Measurements from ENCODE around the gene ANO2.

The ANO2 gene

DNA sequence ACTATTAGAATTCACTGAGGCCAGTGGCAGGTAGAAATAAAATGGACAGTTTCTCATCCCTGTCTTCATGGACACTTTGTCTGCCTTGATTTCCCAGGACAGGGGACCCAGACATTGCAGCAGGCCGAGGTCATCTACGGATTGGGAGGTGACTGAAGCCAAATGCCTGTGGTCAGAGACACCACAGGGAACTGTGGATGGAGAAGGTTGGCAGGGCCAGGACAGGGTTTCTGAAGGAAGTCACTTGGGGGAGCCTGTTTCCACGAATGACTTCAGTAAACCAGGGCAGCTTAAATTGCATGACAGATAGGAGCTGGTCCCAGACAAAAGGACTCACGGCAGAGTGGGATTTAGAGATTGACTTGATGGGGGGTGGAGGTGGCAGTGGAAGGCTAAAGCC is 288.2 kb downstream of the ANO2 start:
- WGBS = 61% methylated on average over 3 of the region's 4 CpGs

DNA sequence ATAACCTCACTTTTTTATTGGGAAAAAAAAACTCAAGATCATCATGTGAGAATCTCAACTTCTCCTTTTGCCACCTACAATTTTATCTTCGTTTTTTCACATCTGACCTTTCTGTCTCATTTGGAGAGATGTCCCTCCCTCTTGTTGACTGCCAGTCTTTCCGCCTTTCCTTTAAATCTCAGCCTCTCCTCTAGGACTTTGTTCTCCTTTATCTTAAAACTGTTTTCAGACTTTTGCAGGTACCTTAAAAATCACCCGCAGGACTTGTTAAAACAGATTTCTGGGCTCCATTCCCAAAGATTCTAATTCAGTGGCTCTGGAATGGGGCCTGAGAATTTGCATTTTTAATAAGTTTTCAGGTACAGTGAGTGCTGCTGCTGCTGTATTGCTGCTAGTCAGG is 289.9 kb downstream of the ANO2 start:
- H2BK120ac ChIP-seq (ENCODE audit: low read depth, low read length) = no peak overlapping the region
- peaks cover 0 to 28% of the 10 kb centered on the region in 2 experiments for H3K27me3 ChIP-seq (ENCODE audit: control insufficient read depth in 1 of 2, insufficient read depth in 1 of 2, low read length in 2 of 2)
- H2AFZ ChIP-seq (ENCODE audit: low read depth, low read length) = no peak overlapping the region
- DNase-seq = no peak
- H3K4me1 ChIP-seq (ENCODE audit: control insufficient read depth, insufficient read depth, low read depth, low read length) = peaks cover 6% of the 10 kb centered on the region
- no peak overlapping the region for H2BK5ac ChIP-seq (ENCODE audit: low read depth, low read length, poor library complexity, severe bottlenecking)
- H3K9ac ChIP-seq (ENCODE audit: low read length) = no peak overlapping the region
- H3K9me3 ChIP-seq (ENCODE audit: control insufficient read depth, low read length) = no peaks in the 10 kb centered on the region
- H3K4ac ChIP-seq (ENCODE audit: low read depth in 1 of 2, low read length in 2 of 2) = no peak overlapping the region
- H2AK5ac ChIP-seq (ENCODE audit: low read length, severe bottlenecking) = no peak overlapping the region
- no peak overlapping the region for H4K8ac ChIP-seq (ENCODE audit: low read length)
- H2BK12ac ChIP-seq (ENCODE audit: low read length in 2 of 2) = no peak overlapping the region
- no peak overlapping the region for H3K27ac ChIP-seq (ENCODE audit: low read length, poor library complexity, severe bottlenecking)
- no peaks in the 10 kb centered on the region for H3K36me3 ChIP-seq (ENCODE audit: control insufficient read depth in 1 of 2, insufficient read depth in 2 of 2, low read depth in 1 of 2, low read length in 2 of 2)
- no peaks in the 10 kb centered on the region for H3K79me1 ChIP-seq (replicated peaks; ENCODE audit: low read length, poor library complexity, severe bottlenecking)
- H3K4me2 ChIP-seq (ENCODE audit: low read length, poor library complexity, severe bottlenecking) = no peak overlapping the region
- H3K4me3 ChIP-seq (ENCODE audit: insufficient read depth in 1 of 2, low read depth in 1 of 2, low read length in 2 of 2) = no peak overlapping the region
- no peak overlapping the region for H2BK15ac ChIP-seq (ENCODE audit: low read depth, poor library complexity, severe bottlenecking)
- 82% methylated on average over 3 of the region's 3 CpGs for WGBS
- no peak overlapping the region for H3K23ac ChIP-seq (ENCODE audit: low read length in 2 of 2)
- H3K14ac ChIP-seq (ENCODE audit: low read length in 2 of 2) = no peak overlapping the region
- H3K18ac ChIP-seq (ENCODE audit: low read depth in 1 of 2, low read length in 2 of 2) = no peak overlapping the region
- H4K91ac ChIP-seq (ENCODE audit: low read length) = no peak overlapping the region

More for the DNA sequence above, 288.2 kb downstream of the ANO2 start:
- no peak overlapping the region for H2BK15ac ChIP-seq (ENCODE audit: low read depth, poor library complexity, severe bottlenecking)
- no peaks in the 10 kb centered on the region for H3K9me3 ChIP-seq (ENCODE audit: control insufficient read depth, low read length)
- no peak overlapping the region for H2AFZ ChIP-seq (ENCODE audit: low read depth, low read length)
- H2BK5ac ChIP-seq (ENCODE audit: low read depth, low read length, poor library complexity, severe bottlenecking) = no peak overlapping the region
- no peak overlapping the region for H3K4me2 ChIP-seq (ENCODE audit: low read length, poor library complexity, severe bottlenecking)
- H3K23ac ChIP-seq (ENCODE audit: low read length in 2 of 2) = no peak overlapping the region
- H3K4ac ChIP-seq (ENCODE audit: low read depth in 1 of 2, low read length in 2 of 2) = no peak overlapping the region
- no peak overlapping the region for H3K18ac ChIP-seq (ENCODE audit: low read depth in 1 of 2, low read length in 2 of 2)
- H4K91ac ChIP-seq (ENCODE audit: low read length) = no peak overlapping the region
- H4K8ac ChIP-seq (ENCODE audit: low read length) = no peak overlapping the region
- H3K36me3 ChIP-seq (ENCODE audit: control insufficient read depth in 1 of 2, insufficient read depth in 2 of 2, low read depth in 1 of 2, low read length in 2 of 2) = no peaks in the 10 kb centered on the region
- H3K27me3 ChIP-seq (ENCODE audit: control insufficient read depth in 1 of 2, insufficient read depth in 1 of 2, low read length in 2 of 2) = peaks cover 0 to 24% of the 10 kb centered on the region in 2 experiments
- no peak for DNase-seq
- H3K4me3 ChIP-seq (ENCODE audit: insufficient read depth in 1 of 2, low read depth in 1 of 2, low read length in 2 of 2) = no peak overlapping the region
- H2AK5ac ChIP-seq (ENCODE audit: low read length, severe bottlenecking) = no peak overlapping the region
- H2BK120ac ChIP-seq (ENCODE audit: low read depth, low read length) = no peak overlapping the region
- no peak overlapping the region for H3K9ac ChIP-seq (ENCODE audit: low read length)
- H3K4me1 ChIP-seq (ENCODE audit: control insufficient read depth, insufficient read depth, low read depth, low read length) = peaks cover 6% of the 10 kb centered on the region
- no peak overlapping the region for H2BK12ac ChIP-seq (ENCODE audit: low read length in 2 of 2)
- H3K14ac ChIP-seq (ENCODE audit: low read length in 2 of 2) = no peak overlapping the region
- H3K79me1 ChIP-seq (replicated peaks; ENCODE audit: low read length, poor library complexity, severe bottlenecking) = no peaks in the 10 kb centered on the region
- no peak overlapping the region for H3K27ac ChIP-seq (ENCODE audit: low read length, poor library complexity, severe bottlenecking)

DNA sequence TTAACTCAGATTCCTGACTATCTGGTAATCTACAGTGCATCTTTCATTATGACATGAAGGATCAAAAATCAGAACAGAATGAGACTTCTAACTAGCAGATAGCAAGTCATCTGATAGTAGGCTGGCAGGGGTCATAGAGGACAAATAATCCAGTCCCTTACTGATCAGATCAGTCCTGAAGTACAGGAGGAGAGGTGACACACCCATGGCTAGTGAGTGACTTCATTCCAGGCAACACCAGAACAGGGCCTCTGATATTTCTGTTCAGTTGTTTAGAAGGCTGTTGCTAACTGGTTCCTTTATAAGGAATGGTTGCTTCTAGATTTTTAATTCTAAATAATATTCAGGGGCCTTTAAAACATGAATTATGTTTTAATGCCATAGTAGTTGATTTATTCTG is 291.0 kb downstream of the ANO2 start:
- Histone ChIP-seq H3K27me3 (ENCODE audit: control insufficient read depth in 1 of 2, insufficient read depth in 1 of 2, low read length in 2 of 2) (peaks cover 0 to 30% of the 10 kb centered on the region in 2 experiments), H3K79me1 (replicated peaks; ENCODE audit: low read length, poor library complexity, severe bottlenecking) (no peaks in the 10 kb centered on the region), H3K18ac (ENCODE audit: low read depth in 1 of 2, low read length in 2 of 2) (no peak overlapping the region), H4K8ac (ENCODE audit: low read length) (no peak overlapping the region), H4K91ac (ENCODE audit: low read length) (no peak overlapping the region), H3K4me2 (ENCODE audit: low read length, poor library complexity, severe bottlenecking) (no peak overlapping the region), H3K23ac (ENCODE audit: low read length in 2 of 2) (no peak overlapping the region), H2BK120ac (ENCODE audit: low read depth, low read length) (no peak overlapping the region), H3K27ac (ENCODE audit: low read length, poor library complexity, severe bottlenecking) (no peak overlapping the region), H2BK5ac (ENCODE audit: low read depth, low read length, poor library complexity, severe bottlenecking) (no peak overlapping the region), H3K36me3 (ENCODE audit: control insufficient read depth in 1 of 2, insufficient read depth in 2 of 2, low read depth in 1 of 2, low read length in 2 of 2) (no peaks in the 10 kb centered on the region), H3K14ac (ENCODE audit: low read length in 2 of 2) (no peak overlapping the region), H3K4ac (ENCODE audit: low read depth in 1 of 2, low read length in 2 of 2) (no peak overlapping the region), H3K4me1 (ENCODE audit: control insufficient read depth, insufficient read depth, low read depth, low read length) (no peaks in the 10 kb centered on the region), H2AFZ (ENCODE audit: low read depth, low read length) (no peak overlapping the region), H3K9me3 (ENCODE audit: control insufficient read depth, low read length) (no peaks in the 10 kb centered on the region), H3K4me3 (ENCODE audit: insufficient read depth in 1 of 2, low read depth in 1 of 2, low read length in 2 of 2) (no peak overlapping the region), H2BK12ac (ENCODE audit: low read length in 2 of 2) (no peak overlapping the region), H2BK15ac (ENCODE audit: low read depth, poor library complexity, severe bottlenecking) (no peak overlapping the region), H2AK5ac (ENCODE audit: low read length, severe bottlenecking) (no peak overlapping the region), H3K9ac (ENCODE audit: low read length) (no peak overlapping the region)
- DNase-seq = no peak

DNA sequence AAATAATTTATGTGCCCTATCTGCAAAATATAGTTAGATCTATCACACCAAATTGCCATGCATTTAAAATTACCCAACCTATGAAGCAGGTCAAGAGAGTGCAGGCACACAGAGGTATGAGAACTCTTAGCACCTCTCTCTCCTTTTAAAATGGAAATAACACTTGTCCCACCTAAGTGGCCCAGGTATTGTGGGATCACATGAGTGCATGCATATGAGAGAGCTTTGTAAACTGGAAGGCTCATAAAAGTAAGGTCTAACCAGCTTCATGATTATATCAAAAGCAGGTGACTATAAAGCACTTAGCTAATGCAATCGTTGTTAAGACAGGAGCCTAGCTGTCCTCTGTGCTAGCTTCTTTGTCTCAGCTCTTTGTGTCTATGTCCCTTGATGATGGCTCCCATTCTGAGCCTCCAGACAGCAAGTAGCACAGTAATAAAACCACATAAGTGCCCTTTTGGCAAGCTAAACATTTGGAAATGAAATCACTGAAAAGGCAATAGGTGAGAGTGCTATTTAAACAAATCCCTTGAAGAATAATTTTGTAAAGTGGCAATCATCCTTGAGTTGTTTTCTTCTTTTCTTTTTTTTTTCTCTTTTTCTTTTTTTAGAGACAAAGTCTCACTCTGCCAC is 294.1 kb downstream of the ANO2 start:
- no peaks in the 10 kb centered on the region for H3K79me1 ChIP-seq (replicated peaks; ENCODE audit: low read length, poor library complexity, severe bottlenecking)

More for the DNA sequence above, 294.1 kb downstream of the ANO2 start:
- H3K9ac ChIP-seq (ENCODE audit: low read length) = no peak overlapping the region
- H3K18ac ChIP-seq (ENCODE audit: low read depth in 1 of 2, low read length in 2 of 2) = no peak overlapping the region
- no peak overlapping the region for H3K4me2 ChIP-seq (ENCODE audit: low read length, poor library complexity, severe bottlenecking)
- H3K9me3 ChIP-seq (ENCODE audit: control insufficient read depth, low read length) = no peaks in the 10 kb centered on the region
- no peak overlapping the region for H4K8ac ChIP-seq (ENCODE audit: low read length)
- WGBS = 30% methylated on average over 1 of the region's 1 CpG
- H3K27me3 ChIP-seq (ENCODE audit: control insufficient read depth in 1 of 2, insufficient read depth in 1 of 2, low read length in 2 of 2) = peaks cover 0 to 48% of the 10 kb centered on the region in 2 experiments
- H2AK5ac ChIP-seq (ENCODE audit: low read length, severe bottlenecking) = no peak overlapping the region
- H3K27ac ChIP-seq (ENCODE audit: low read length, poor library complexity, severe bottlenecking) = no peak overlapping the region
- no peak overlapping the region for H2BK12ac ChIP-seq (ENCODE audit: low read length in 2 of 2)
- no peak overlapping the region for H2BK120ac ChIP-seq (ENCODE audit: low read depth, low read length)
- H2BK15ac ChIP-seq (ENCODE audit: low read depth, poor library complexity, severe bottlenecking) = no peak overlapping the region
- no peak overlapping the region for H3K4ac ChIP-seq (ENCODE audit: low read depth in 1 of 2, low read length in 2 of 2)
- no peak for DNase-seq
- no peak overlapping the region for H3K23ac ChIP-seq (ENCODE audit: low read length in 2 of 2)
- H2BK5ac ChIP-seq (ENCODE audit: low read depth, low read length, poor library complexity, severe bottlenecking) = no peak overlapping the region
- H3K4me1 ChIP-seq (ENCODE audit: control insufficient read depth, insufficient read depth, low read depth, low read length) = peaks cover 1% of the 10 kb centered on the region
- H3K4me3 ChIP-seq (ENCODE audit: insufficient read depth in 1 of 2, low read depth in 1 of 2, low read length in 2 of 2) = no peak overlapping the region
- no peak overlapping the region for H2AFZ ChIP-seq (ENCODE audit: low read depth, low read length)
- H3K36me3 ChIP-seq (ENCODE audit: control insufficient read depth in 1 of 2, insufficient read depth in 2 of 2, low read depth in 1 of 2, low read length in 2 of 2) = no peaks in the 10 kb centered on the region
- H3K14ac ChIP-seq (ENCODE audit: low read length in 2 of 2) = no peak overlapping the region
- H4K91ac ChIP-seq (ENCODE audit: low read length) = no peak overlapping the region

Data from mesenchymal stem cell (in vitro differentiated cells and primary cell).